A673 (cell line): ENCODE measurements around the gene SRRM4.

Experiments
- CTCF ChIP-seq: fragments of 300-800, 200-600 bp; sonication (generic); conservative IDR thresholded peaks from 2 replicates; pipeline ENCODE4 v1.5.1; 2017; ENCODE audit warnings: low read depth, mild to moderate bottlenecking, antibody characterized with exemption, low read length, moderate library complexity, mixed read lengths
- EZH2 ChIP-seq: fragments of 200-600 bp; sonication (generic); IDR thresholded peaks from 2 replicates; pipeline ENCODE4 v1.6.1; 2017; ENCODE audit warnings: borderline replicate concordance, low read depth, mild to moderate bottlenecking, mixed read lengths, antibody characterized with exemption, low read length; ENCODE audit not compliant: poor library complexity, severe bottlenecking

GRCh38 chr12:119117936-119118335, 136.6 kb downstream of the SRRM4 start:
- TF ChIP-seq CTCF: no peak
- TF ChIP-seq EZH2: no peak
